HFF-Myc (cell line): ENCODE results near the gene SERPINA1.

Experiments used
- DNase-seq: peaks from one replicate; pipeline ENCODE4 v3.0.0-alpha.2; 2011; ENCODE audit warnings: low read depth; ENCODE audit errors: extremely low read depth
- H3K4me3 ChIP-seq: replicated peaks from 2 replicates; pipeline ENCODE4 v1.5.1; 2011; ENCODE audit warnings: low read depth, mild to moderate bottlenecking, control low read depth, low read length
- CTCF ChIP-seq: IDR thresholded peaks from 2 replicates; pipeline ENCODE4 v1.5.1; 2012; ENCODE audit warnings: mild to moderate bottlenecking, low read depth, low read length, control low read depth; ENCODE audit errors: missing control alignments

The SERPINA1 gene

GRCh38 chr14:94338023-94338422 is 50.4 kb downstream of the SERPINA1 start:
- no peak for DNase-seq
- no peak overlapping the region for H3K4me3 ChIP-seq
- TF ChIP-seq CTCF, result no peak

GRCh38 chr14:94337274-94337673 is 51.1 kb downstream of the SERPINA1 start:
- TF ChIP-seq CTCF, result no peak
- no peak for DNase-seq
- H3K4me3 ChIP-seq, result no peak overlapping the region

- no peak overlapping the region for H3K4me3 ChIP-seq
- TF ChIP-seq CTCF, result no peak
- no peak for DNase-seq
Measured at GRCh38 chr14:94334872-94335271, 53.5 kb downstream of the SERPINA1 start.

GRCh38 chr14:94332587-94332986 is 55.8 kb downstream of the SERPINA1 start:
- no peak for TF ChIP-seq CTCF
- DNase-seq, result no peak
- H3K4me3 ChIP-seq, result no peak overlapping the region

- no peak for TF ChIP-seq CTCF
- DNase-seq, result no peak
- no peak overlapping the region for H3K4me3 ChIP-seq
Measured at GRCh38 chr14:94332063-94332583, 56.3 kb downstream of the SERPINA1 start.

GRCh38 chr14:94331462-94331861 is 56.9 kb downstream of the SERPINA1 start:
- no peak overlapping the region for H3K4me3 ChIP-seq
- no peak for TF ChIP-seq CTCF
- DNase-seq, result no peak

- H3K4me3 ChIP-seq, result no peak overlapping the region
- no peak for DNase-seq
- no peak for TF ChIP-seq CTCF
Measured at GRCh38 chr14:94330857-94331256, 57.5 kb downstream of the SERPINA1 start.
